NCI-H345 treated with DMSO at 0.1 percent for 48 hours (cell line): ENCODE data around the gene MYH6.
A peak's percentile ranks its signal among the peaks of the same experiment; 100 is the strongest.

Experiments used
- DNase-seq: peaks from one replicate; lab custom pipeline; 2025; ENCODE audit not compliant: unreplicated experiment; lab: John Stamatoyannopoulos, UW

The MYH6 gene

DNA sequence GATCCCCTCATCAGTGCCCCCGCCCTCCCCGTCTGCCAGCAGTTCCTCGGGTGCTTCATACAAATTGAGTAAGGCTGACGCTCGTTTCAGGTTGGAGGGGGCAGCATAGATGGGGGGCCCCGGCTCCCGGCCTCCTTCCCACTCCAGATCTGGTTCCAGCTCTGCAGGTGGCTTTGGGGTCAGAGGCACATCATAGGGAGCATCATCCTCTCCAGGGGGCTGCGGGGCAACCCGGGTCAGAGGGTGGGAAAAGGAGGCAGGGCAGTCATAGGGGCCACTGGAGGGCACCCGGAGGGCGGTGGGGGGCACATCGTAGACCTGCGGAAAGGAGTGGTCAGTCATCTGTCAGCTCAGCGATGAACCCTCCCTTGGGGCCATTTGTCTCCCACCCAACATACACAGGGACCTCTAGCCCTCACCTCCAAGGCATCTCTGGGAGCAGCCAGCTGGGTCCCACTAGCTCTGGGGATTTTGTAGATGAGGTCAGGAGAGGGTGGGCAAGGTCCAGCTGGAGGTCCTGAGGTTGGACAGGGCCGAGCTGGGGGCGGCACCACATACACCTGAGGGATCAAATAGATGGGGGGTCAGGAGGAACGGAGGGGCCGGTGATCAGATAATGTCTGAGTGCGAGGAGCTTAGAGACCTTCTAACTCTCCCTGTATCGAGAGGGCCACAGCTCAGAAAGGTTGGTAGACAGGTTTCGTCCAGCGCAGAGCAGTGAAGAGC, 48.2 kb downstream of the MYH6 start:
- no peak for DNase-seq

GRCh38 chr14:23359167-23359626, 48.9 kb downstream of the MYH6 start:
- no peak for DNase-seq

DNA sequence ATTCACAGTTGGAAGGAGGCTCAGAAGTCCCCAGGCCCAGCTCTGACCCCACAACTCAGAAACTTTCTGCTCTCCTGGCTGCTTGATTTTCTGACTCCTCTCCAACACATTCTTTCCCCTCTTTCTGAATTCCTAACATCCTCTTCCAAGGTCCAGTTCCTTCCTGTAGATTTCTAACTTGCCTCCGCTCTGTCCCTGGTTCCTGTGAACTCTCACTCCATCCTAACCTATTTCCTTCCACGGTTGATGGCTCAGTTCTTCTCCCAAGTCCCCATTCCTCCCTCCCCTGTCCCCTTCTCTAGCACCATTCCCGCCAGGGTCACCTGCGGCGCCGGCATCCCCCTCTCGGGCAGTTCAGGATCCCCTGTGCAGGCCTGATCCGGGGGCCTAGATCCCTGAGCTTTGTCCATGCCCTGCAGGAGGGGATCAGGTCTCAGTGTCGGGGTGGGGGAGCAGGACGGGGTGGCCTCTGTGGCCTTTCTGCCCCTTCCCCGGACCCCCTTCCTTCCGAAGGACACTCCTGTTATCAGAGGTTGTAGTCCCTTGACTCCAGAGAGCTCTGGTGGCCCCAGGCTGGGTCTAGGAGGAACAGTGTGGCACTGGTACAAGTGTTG, 49.4 kb downstream of the MYH6 start:
- DNase-seq: no peak

DNA sequence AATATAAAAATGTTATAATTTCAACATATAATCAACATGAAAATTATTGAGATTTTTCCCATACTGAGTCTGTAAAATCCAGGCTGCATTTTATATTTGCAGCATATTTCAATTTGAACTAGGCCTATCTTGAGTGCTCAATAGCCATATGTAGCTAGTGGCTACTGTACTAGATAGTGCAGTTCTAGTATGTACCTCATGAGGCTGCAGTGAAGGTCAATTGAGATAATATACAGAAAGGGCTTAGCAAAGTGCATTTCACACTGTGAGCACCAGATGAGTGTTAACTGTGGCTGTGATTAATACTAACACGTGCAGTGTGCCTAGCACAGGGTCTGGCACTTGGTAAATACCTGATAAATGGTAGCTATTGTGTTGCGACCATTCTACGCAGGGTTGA, 50.0 kb downstream of the MYH6 start:
- no peak for DNase-seq

GRCh38 chr14:23357261-23357660, 50.8 kb downstream of the MYH6 start:
- no peak for DNase-seq

GRCh38 chr14:23356662-23357061, 51.4 kb downstream of the MYH6 start:
- DNase-seq: no peak

DNA sequence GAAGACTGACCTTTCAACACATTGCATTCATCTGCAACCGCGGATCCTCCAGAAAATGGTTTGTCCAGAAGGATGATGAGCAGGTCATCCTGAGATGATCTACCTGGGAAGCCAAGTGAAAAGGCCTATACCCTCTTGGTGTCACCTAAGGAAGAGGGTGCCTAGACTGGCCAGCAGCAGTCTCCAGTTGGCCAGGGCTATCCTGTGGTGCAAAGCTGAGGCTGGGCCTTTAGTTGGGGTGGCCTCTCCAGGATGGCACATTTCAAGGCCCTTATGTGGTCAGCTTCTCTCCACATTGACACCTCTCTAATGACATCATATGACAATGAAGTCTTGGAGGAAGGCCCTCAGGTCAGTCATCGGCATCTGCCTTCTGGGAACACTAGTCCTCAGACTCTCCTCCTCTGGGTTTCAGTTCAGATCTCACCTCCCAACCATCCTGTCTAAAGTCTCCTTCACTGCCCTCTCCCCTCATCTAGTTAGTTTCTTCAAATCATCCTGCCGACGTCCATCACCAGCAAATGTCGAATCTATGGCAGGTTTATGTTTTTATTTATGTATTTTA, 52.1 kb downstream of the MYH6 start:
- no peak for DNase-seq

- DNase-seq: no peak
These were observed 53.1 kb downstream of the MYH6 start for GRCh38 chr14:23354990-23355389.

- DNase-seq: no peak
These were observed 54.7 kb downstream of the MYH6 start for GRCh38 chr14:23353433-23353780.

GRCh38 chr14:23352506-23353432, 55.3 kb downstream of the MYH6 start, which contains the start of gene SLC22A17:
Gene SLC22A17, minus strand, starts transcription at chr14:23352887.
- DNase-seq: peak; percentile 48

GRCh38 chr14:23351681-23352505, 56.2 kb downstream of the MYH6 start:
- no peak for DNase-seq

DNA sequence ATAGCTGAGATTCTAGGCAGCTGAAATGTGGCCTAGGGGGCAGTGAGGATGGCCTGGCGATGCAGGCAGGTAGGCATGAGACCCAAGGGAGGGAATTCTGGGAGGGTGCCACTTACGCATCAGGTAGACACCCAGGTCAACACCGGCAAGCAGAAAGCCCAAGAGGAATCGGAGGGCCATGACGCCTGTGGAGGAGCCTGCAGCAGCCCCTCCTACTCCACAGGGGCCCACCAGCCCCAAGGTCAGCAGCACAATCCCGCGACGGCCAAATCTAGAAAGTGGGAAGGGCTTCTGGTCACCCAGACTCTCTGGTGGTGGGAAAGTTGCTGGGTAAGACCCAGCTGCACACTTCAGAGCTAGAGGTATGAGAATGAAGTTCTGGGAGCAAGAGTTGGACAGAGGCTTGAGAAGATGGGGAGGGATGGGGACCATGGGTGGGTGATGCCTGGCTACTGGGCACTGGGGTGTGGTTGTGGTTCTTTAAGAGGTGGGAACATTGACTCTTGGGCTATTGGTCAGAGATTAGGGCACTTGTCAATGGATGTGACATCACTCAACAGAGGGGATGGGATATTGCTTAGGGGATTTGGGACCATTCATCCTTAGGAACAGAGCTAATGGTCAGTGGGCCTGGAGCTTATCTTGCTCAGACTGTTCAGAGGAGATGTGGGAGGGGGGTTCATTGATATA, 58.8 kb downstream of the MYH6 start:
- no peak for DNase-seq

DNA sequence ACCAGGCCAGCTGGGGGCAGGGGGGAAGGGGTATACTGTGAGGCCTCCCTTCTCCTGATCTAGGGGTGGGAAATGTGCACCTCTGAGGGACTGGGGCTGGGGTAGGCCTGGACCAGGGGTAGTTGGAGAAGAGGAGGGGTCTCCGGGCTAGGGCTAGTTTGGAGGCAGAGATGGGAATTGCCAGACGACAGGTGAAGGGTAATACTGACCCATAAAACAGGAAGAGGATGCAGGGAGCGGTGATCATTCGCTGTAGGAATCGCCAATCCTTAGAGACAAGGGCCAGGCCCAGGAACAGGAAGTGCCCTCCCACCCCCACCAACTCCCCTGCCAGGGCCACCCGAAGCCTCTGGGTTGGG, 59.8 kb downstream of the MYH6 start:
- DNase-seq: no peak

DNA sequence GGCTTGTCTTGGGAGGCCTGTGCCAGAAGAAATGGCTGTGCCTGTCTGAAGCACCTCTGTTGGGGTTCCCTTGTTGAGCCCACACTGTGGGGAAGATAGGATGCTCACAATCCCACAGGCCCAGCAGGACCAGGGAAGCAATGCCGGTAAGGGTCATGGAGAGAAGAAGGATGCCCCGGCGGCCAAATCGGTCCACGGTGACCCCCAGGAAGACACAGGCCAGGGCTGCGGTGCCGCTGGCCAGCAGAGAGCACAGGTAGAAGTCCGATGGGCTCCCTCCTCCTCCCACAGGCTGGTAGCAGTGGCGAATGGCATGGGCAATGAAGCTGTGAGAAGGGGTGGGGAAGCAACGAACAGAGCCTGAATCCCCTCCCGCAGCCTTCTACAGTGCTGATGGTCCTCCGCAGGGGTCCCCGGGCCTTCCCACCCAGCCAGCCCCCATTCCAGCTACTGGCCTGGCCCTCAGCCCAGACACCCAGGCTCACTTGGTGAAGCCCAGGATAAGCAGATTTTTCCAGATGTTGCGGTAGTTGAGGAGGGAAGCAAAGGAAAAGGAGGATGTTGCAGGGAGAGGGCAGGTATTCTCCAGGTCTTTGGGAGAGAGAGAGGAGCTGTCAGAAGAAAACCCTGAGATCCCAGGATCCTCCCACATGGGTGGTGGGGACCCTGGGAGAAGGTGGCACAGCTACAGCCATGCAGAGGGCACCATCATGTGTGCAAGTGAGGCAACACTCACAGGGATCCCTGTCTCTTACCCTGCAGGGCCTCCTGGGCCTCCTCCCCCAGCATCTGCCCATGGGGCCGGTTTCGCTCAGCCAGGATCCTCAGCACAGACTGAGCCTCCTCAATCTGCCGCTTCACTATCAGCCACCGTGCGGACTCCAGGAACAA, 60.4 kb downstream of the MYH6 start:
- no peak for DNase-seq

- no peak for DNase-seq
These were observed 61.2 kb downstream of the MYH6 start for GRCh38 chr14:23346693-23347405.

- no peak for DNase-seq
These were observed 61.9 kb downstream of the MYH6 start for GRCh38 chr14:23345987-23346692.

GRCh38 chr14:23344481-23344880, 63.6 kb downstream of the MYH6 start:
- no peak for DNase-seq
